ENCODE measurements around the gene FAXC.
A peak's percentile ranks its signal among the peaks of the same experiment; 100 is the strongest.
"Not testable (repeated sequence)": the region's sequence is repeated elsewhere in the genome, so short reads cannot be mapped to it uniquely, and the experiment has no call there.

FAXC gene

DNA sequence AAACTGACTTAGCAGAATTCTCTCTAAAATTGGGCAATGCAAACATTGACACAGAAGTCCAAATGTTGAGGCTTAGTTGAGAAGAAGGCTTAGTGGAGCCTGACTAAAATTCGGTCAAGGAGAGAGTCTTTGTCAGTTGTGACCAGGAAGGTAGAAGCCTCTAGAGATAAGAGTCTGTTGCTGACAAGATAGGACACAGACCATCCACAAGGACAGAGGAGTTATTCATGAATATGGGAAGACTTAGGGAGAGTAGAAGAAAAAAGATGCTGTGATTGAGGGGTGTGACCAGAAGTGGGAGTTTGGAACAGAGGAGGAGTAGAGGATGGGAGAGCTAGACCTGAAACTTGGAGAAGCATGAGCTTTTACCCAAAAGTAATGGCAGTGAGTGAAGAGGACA is 7.2 kb upstream of the FAXC start:
- Histone ChIP-seq H3K4me3 (ENCODE audit: low read length) (no peak overlapping the region), H3K9ac (ENCODE audit: low read length) (no peak overlapping the region), H3K27me3 (ENCODE audit: control insufficient read depth, insufficient read depth, low read length) (no peaks in the 10 kb centered on the region), H3K27ac (ENCODE audit: low read depth, low read length) (no peak overlapping the region), H3K4me1 (ENCODE audit: control insufficient read depth, insufficient read depth, low read length) (no peaks in the 10 kb centered on the region), H3K36me3 (ENCODE audit: control insufficient read depth, insufficient read depth, low read length) (no peaks in the 10 kb centered on the region)

DNA sequence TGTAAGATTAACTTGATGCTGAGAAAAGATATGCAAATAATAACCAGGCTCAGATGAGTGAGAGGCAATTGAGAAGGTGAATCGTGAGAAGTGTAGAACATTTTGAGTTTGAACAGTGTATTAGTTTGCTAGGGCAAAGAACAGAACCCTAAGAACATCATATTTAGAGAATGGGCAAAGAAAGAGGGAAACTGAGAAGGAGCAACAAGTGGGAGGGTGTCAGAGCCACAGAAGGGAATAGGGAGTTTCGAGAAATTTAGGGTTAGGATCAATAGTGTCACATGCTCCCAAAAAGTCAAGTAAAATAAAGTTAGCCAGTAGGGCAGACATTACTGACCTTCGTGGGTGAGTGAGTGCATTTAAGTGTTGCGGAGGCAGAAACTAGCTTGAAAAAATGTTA is 5.5 kb upstream of the FAXC start:
- no peaks in the 10 kb centered on the region for H3K36me3 ChIP-seq (ENCODE audit: control insufficient read depth, insufficient read depth, low read length)
- H3K27me3 ChIP-seq (ENCODE audit: control insufficient read depth, insufficient read depth, low read length) = no peaks in the 10 kb centered on the region
- no peaks in the 10 kb centered on the region for H3K4me1 ChIP-seq (ENCODE audit: control insufficient read depth, insufficient read depth, low read length)
- no peak overlapping the region for H3K9ac ChIP-seq (ENCODE audit: low read length)
- H3K4me3 ChIP-seq (ENCODE audit: low read length) = no peak overlapping the region
- no peak overlapping the region for H3K27ac ChIP-seq (ENCODE audit: low read depth, low read length)

DNA sequence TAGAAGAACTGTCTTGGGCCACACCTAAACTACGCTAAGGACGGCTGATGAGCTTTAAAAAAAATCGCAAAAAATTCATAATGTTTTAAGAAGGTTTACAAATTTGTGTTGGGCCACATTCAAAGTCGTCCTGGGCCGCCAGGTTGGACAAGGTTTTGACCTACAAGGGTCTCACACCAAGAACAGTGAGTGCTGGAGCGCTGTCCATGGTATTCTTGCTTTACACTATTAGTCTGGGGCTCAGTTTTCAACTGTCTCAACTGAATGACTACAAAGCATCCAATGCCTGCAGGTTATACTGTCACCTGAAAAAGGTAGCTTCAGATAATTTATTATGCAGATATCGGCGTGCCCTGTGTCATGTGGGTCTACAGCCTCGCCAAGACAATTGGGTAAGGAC is 3.7 kb upstream of the FAXC start:
- Histone ChIP-seq H3K9ac (ENCODE audit: low read length) (no peak overlapping the region), H3K36me3 (ENCODE audit: control insufficient read depth, insufficient read depth, low read length) (no peaks in the 10 kb centered on the region), H3K27me3 (ENCODE audit: control insufficient read depth, insufficient read depth, low read length) (no peaks in the 10 kb centered on the region), H3K4me1 (ENCODE audit: control insufficient read depth, insufficient read depth, low read length) (no peaks in the 10 kb centered on the region), H3K27ac (ENCODE audit: low read depth, low read length) (no peak overlapping the region), H3K4me3 (ENCODE audit: low read length) (no peak overlapping the region)

DNA sequence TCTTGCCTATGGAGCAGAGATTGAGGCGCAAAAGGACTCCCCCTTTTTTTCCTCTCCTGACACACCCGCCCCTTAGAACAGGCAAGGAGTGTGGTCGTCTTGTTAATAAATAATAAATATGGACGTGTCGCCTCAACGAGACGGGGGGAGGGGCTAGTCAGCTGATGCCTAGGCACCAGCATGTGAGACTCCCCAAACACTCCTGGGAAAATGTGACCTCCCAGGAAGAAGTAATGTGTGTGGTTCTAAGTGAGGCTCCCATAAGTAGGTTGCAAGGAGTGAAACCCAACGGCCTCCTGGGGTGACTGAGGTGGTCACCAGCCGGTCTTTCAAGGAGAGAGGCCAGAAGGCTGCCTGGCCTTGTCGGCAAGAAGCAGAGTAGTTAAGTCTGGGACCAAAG is 1.1 kb upstream of the FAXC start:
- Histone ChIP-seq H3K27me3 (ENCODE audit: control insufficient read depth, insufficient read depth, low read length) (no peaks in the 10 kb centered on the region), H3K4me3 (ENCODE audit: low read length) (no peak overlapping the region), H3K36me3 (ENCODE audit: control insufficient read depth, insufficient read depth, low read length) (no peaks in the 10 kb centered on the region), H3K27ac (ENCODE audit: low read depth, low read length) (no peak overlapping the region), H3K4me1 (ENCODE audit: control insufficient read depth, insufficient read depth, low read length) (no peaks in the 10 kb centered on the region), H3K9ac (ENCODE audit: low read length) (no peak overlapping the region)

DNA sequence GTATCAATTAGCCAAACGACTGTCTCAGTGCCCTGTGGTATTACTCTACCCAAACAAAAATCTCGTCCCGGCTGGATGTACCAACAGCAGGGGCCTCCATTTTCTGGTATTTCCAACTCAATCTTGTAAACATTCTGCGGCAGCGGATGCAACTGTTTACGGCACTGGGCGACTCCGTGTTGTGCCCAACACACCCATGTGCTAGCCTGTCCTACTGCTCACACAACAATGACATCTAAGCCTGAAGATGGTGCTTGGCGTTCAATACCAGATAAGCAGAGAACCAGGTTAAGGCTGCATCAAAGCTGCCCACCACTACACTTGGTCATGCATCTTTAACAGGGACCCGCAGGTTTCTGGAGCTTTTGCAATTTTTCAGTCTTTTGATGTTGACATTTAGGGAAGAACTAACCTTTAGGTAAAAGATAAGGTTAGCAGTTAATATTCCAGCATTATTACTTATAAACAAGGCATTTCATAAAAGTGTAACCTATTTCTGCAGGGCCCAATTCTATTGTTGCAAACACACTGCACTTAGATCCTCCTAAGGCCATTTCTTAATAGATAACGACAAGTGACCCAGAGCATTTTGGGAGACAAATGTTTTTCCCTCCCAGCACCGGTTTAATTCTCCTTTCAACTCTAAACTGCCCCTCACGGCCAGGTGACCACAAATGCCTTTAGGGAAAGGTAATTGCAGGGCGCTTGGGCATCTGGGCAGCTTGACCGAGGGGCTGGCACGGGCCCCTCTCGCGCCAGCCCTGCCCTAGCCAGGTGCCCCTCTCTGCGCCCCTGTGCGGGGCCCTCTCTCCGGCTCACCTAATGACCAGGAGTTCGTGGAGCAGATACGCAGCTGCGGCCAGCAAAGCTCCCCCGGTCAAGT is 945 bp downstream of the FAXC start:
- H3K9ac ChIP-seq (ENCODE audit: low read length) = peak overlapping the region; percentile 27
- peak overlapping the region; percentile 88 for H3K27ac ChIP-seq (ENCODE audit: low read depth, low read length)
- no peaks in the 10 kb centered on the region for H3K36me3 ChIP-seq (ENCODE audit: control insufficient read depth, insufficient read depth, low read length)
- peak overlapping the region; percentile 61 for H3K4me3 ChIP-seq (ENCODE audit: low read length)
- H3K4me1 ChIP-seq (ENCODE audit: control insufficient read depth, insufficient read depth, low read length) = no peaks in the 10 kb centered on the region
- H3K27me3 ChIP-seq (ENCODE audit: control insufficient read depth, insufficient read depth, low read length) = no peaks in the 10 kb centered on the region

DNA sequence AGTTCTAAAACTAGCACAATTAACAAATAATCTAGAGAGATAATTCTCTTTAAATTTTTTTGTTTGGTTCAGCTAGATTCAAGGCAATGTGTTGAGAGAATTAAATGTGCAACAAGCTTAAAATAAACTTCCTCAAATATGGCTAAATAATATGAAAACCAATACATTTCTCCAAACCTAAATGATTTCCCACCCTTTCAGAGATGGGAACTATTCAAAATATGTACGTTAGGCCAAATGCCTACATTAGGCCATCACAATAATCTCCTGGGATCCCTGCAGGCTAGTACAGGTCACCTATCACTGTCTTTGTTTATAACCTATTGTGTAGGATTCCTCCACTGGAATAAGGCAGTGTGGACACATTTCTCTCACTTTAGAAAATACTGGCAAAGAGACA is 1.7 kb downstream of the FAXC start:
- Histone ChIP-seq H3K36me3 (ENCODE audit: control insufficient read depth, insufficient read depth, low read length) (no peaks in the 10 kb centered on the region), H3K27ac (ENCODE audit: low read depth, low read length) (peak overlapping the region; percentile 88), H3K4me3 (ENCODE audit: low read length) (peak overlapping the region; percentile 61), H3K9ac (ENCODE audit: low read length) (no peak overlapping the region), H3K4me1 (ENCODE audit: control insufficient read depth, insufficient read depth, low read length) (no peaks in the 10 kb centered on the region), H3K27me3 (ENCODE audit: control insufficient read depth, insufficient read depth, low read length) (no peaks in the 10 kb centered on the region)

DNA sequence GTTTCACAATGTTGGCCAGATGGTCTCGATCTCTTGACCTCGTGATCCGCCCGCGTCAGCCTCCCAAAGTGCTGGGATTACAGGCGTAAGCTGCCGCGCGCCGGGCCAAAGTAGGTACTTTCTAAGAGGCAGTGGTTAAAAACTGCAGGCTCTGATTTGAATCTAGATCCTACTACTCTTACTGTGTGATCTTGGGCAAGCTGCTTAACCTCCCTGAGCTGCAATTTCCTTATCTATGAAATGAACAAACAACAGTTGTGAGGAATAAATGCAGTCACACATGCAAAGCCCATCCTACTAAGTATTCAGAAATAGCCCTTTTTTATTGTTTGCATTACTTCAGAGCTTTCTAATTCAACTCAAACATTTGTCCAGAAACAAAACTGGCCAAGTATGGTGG is 2.9 kb downstream of the FAXC start:
- H3K36me3 ChIP-seq (ENCODE audit: control insufficient read depth, insufficient read depth, low read length) = no peaks in the 10 kb centered on the region
- H3K27ac ChIP-seq (ENCODE audit: low read depth, low read length) = no peak overlapping the region
- no peak overlapping the region for H3K4me3 ChIP-seq (ENCODE audit: low read length)
- H3K4me1 ChIP-seq (ENCODE audit: control insufficient read depth, insufficient read depth, low read length) = no peaks in the 10 kb centered on the region
- H3K9ac ChIP-seq (ENCODE audit: low read length) = no peak overlapping the region
- no peaks in the 10 kb centered on the region for H3K27me3 ChIP-seq (ENCODE audit: control insufficient read depth, insufficient read depth, low read length)

DNA sequence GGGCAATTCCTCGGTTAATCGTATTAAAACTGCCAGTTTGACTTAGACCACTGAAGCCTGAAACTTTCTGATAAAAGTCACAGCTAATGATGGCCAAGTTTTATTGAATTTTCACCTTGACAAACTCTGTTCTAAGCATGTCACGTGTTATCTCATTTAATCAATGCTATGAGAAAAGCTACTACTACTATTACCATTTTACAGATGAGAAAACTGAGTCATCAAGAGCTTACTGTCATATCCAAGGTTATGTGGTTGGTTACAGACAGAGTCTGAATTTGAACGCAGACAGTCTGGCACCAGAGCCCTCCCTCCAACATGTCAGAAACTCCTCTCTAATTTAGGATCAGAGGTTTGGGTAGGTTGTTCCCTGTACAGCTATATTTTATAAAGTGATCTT is 4.3 kb downstream of the FAXC start:
- H3K4me3 ChIP-seq (ENCODE audit: low read length) = no peak overlapping the region
- no peak overlapping the region for H3K9ac ChIP-seq (ENCODE audit: low read length)
- no peaks in the 10 kb centered on the region for H3K27me3 ChIP-seq (ENCODE audit: control insufficient read depth, insufficient read depth, low read length)
- no peaks in the 10 kb centered on the region for H3K36me3 ChIP-seq (ENCODE audit: control insufficient read depth, insufficient read depth, low read length)
- no peaks in the 10 kb centered on the region for H3K4me1 ChIP-seq (ENCODE audit: control insufficient read depth, insufficient read depth, low read length)
- H3K27ac ChIP-seq (ENCODE audit: low read depth, low read length) = no peak overlapping the region

DNA sequence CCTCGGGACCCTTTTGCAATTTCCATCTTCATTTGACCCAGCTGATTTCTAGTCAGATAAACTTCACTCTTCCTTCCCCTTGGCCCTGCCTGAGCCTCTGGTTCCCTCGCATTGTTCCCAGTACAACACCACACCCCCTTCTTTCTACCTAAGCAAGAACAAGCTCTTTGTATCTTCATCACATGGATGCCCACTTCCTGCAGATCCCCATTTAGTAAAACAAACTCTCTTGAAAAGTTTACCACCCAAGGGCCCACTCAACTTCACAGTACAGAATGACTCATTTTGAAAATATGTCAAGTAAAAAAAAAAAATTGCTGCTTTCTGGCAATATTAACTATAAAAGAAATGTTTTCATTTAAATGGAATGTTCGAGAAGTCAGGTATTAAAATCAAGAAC is 5.2 kb downstream of the FAXC start:
- H3K4me3 ChIP-seq (ENCODE audit: low read length) = no peak overlapping the region
- no peak overlapping the region for H3K9ac ChIP-seq (ENCODE audit: low read length)
- H3K36me3 ChIP-seq (ENCODE audit: control insufficient read depth, insufficient read depth, low read length) = no peaks in the 10 kb centered on the region
- H3K4me1 ChIP-seq (ENCODE audit: control insufficient read depth, insufficient read depth, low read length) = no peaks in the 10 kb centered on the region
- H3K27ac ChIP-seq (ENCODE audit: low read depth, low read length) = no peak overlapping the region
- no peaks in the 10 kb centered on the region for H3K27me3 ChIP-seq (ENCODE audit: control insufficient read depth, insufficient read depth, low read length)

DNA sequence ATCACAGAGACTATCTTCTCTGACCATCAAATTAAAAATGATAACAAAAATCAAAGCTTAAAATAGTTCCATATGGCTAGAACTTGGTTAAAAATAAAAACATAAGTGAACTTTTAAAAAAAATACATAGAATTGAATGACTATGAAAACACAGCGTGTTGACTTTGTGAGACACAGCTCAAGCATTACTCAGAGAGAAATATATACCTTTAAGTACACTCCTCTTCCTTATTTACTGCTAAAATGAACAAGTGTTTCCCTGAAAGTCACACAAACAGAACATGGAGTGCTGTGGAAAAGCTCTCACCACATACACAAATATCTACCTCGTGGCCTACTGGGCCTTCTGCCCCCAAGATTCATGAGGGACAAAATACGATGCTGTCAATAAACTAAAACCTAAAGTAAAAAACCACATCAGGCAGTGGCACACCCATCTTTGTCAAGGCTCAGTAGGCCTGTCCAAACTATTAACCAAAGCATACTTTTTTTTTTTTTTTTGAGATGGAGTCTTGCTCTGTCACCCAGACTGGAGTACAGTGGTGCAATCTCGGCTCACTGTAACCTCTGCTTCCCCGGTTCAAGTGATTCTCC is 7.5 kb downstream of the FAXC start:
- Histone ChIP-seq H3K36me3 (ENCODE audit: control insufficient read depth, insufficient read depth, low read length) (no peaks in the 10 kb centered on the region), H3K4me3 (ENCODE audit: low read length) (no peak overlapping the region), H3K27me3 (ENCODE audit: control insufficient read depth, insufficient read depth, low read length) (no peaks in the 10 kb centered on the region), H3K4me1 (ENCODE audit: control insufficient read depth, insufficient read depth, low read length) (no peaks in the 10 kb centered on the region), H3K27ac (ENCODE audit: low read depth, low read length) (no peak overlapping the region), H3K9ac (ENCODE audit: low read length) (no peak overlapping the region)

DNA sequence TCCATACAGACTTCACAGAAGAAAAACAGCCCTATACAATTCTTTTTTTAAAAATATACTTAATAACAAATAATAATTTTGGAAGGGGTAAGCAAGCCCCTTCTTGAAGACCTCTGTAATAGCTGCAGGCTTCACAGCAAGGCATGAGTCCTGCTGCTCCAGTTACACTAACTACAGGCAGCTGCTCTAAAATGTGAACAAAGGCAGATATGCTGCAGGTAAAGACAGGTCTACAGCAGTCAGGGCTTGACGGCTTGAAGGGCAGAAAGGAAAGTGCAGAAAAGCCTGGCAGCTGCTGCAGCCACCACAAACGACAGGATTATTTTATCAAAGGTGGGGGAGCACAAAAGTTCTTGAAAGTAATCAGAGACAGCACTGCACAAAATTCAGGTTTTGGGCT is 11.3 kb downstream of the FAXC start:
- Histone ChIP-seq H3K27me3 (ENCODE audit: control insufficient read depth, insufficient read depth, low read length) (no peaks in the 10 kb centered on the region), H3K9ac (ENCODE audit: low read length) (no peak overlapping the region), H3K27ac (ENCODE audit: low read depth, low read length) (no peak overlapping the region), H3K36me3 (ENCODE audit: control insufficient read depth, insufficient read depth, low read length) (no peaks in the 10 kb centered on the region), H3K4me1 (ENCODE audit: control insufficient read depth, insufficient read depth, low read length) (peaks cover 4% of the 10 kb centered on the region), H3K4me3 (ENCODE audit: low read length) (no peak overlapping the region)

DNA sequence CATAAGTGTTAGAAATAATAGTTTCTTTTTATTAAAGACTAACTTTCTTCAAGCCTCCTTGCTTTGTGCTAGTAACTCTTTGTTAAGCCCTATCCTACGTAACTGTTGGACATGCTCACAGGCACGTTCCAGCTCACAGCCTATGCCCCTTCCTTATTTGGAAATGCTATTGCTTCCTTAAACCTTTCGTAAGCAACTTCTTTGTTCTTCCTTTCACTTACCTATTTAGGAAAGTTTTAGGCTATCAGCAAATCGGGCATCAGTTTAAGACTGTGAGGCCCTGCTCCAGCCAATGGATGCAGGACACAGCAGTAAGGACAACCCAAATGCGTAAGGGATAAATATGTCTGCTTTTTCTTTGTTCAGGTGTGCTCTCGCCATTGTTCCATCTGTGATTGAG is 14.2 kb downstream of the FAXC start:
- not testable (repeated sequence) for H3K4me3 ChIP-seq (ENCODE audit: low read length); H3K4me1 ChIP-seq (ENCODE audit: control insufficient read depth, insufficient read depth, low read length); H3K9ac ChIP-seq (ENCODE audit: low read length); H3K36me3 ChIP-seq (ENCODE audit: control insufficient read depth, insufficient read depth, low read length); H3K27me3 ChIP-seq (ENCODE audit: control insufficient read depth, insufficient read depth, low read length)
- H3K27ac ChIP-seq (ENCODE audit: low read depth, low read length) = peak overlapping the region; percentile 84

DNA sequence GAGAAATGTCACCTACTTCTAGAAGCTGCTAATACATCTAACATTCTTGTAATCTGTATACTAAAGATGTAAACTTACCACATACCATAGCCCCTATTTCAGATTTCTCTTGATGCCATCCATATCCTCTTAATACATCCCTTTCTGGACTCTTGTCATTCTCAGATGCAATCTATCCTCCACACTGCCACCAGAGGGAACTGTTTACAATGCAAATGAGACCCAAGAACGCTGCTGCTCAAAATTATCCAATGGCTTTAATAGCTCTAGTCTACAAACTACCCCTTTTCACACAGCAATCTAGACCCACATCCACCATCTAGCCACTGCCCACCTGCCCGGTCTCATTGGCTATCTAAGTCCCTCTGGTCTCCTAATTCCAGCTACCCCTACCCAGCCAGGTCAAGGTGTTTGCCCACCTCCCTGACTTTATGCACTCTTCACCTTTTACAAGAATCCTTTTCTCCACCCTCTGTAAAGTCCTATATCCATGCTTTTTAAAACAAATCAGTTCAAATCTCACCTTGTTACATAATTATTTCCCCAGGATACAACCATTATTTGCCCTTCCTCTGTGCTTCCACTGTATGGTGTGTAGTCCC is 14.8 kb downstream of the FAXC start:
- Histone ChIP-seq H3K36me3 (ENCODE audit: control insufficient read depth, insufficient read depth, low read length) (no peaks in the 10 kb centered on the region), H3K4me1 (ENCODE audit: control insufficient read depth, insufficient read depth, low read length) (peaks cover 4% of the 10 kb centered on the region), H3K9ac (ENCODE audit: low read length) (no peak overlapping the region), H3K27me3 (ENCODE audit: control insufficient read depth, insufficient read depth, low read length) (no peaks in the 10 kb centered on the region), H3K4me3 (ENCODE audit: low read length) (no peak overlapping the region), H3K27ac (ENCODE audit: low read depth, low read length) (peak overlapping the region; percentile 84)

Data from rectal smooth muscle tissue (tissue), 1 donor.